ENCODE measurements around the gene HIRIP3. TPM values are rescaled to one million over a fixed set of nuclear protein-coding genes. Genes with fewer than 3 reads are reported as not detected.

HIRIP3 gene
- polyA plus RNA-seq, 2 of the 4 experiments (the other 2 are of a cell fraction): 11.5 to 16.7 TPM

DNA sequence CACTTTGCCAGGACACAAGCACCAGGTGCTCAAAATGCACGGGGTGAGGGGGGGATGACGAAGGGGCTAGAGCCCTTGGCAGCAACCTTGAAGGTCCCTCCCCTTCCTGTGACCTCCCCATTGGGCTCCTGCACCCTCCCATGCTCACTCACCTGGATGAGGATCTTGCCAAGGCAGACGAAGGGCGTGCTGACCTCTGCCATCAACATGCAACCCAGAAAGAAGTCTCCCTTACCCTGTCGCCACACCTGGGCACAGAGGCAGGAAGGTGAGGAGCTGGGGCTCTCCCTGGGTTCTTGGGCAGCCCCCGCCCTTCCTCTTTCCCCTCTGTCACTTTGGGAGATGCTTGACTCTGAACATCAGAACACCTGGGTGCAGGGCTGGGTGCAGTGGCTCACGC lies 30.2 kb upstream of the HIRIP3 start:
- Histone ChIP-seq H3K4me3 (no peak overlapping the region), H3K4me1 (no peaks in the 10 kb centered on the region), H3K9me3 (no peaks in the 10 kb centered on the region), H3K27ac (no peak overlapping the region), H3K4me2 (no peak overlapping the region)
- no peak for TF ChIP-seq MYC (IDR thresholded peaks at IDR 0.05; ENCODE audit: borderline replicate concordance, low read length)
- no peak for TF ChIP-seq BHLHE40 (IDR thresholded peaks at IDR 0.05; ENCODE audit: low read depth, low read length)
- no peak for TF ChIP-seq KDM1A (IDR thresholded peaks at IDR 0.05; ENCODE audit: low read depth)
- TF ChIP-seq ZFP36 (IDR thresholded peaks at IDR 0.05; ENCODE audit: borderline replicate concordance, partially characterized antibody): no peak
- TF ChIP-seq GATA3 (IDR thresholded peaks at IDR 0.05; ENCODE audit: borderline replicate concordance): no peak
- no peak for TF ChIP-seq PHF8 (IDR thresholded peaks at IDR 0.05; ENCODE audit: borderline replicate concordance, low read depth)
- no peak for TF ChIP-seq NPAS2 (CRISPR knock-in tag; IDR thresholded peaks at IDR 0.05; ENCODE audit: borderline replicate concordance)
- CTCF ChIA-PET: interaction anchor here (0.6 kb wide), 1 partner anchor 161 kb away, joined by 4 read pairs; no protein-coding TSS in a partner anchor
- POLR2A ChIA-PET: no interaction called here
- 21% methylated on average over 7 of the region's 7 CpGs for WGBS (ENCODE audit: missing lambda C conversion rate)
- no peak for FAIRE-seq
- no peak for ATAC-seq
- no peak for DNase-seq (ENCODE audit: low read depth in 1 of 2, low spot score in 1 of 2)

DNA sequence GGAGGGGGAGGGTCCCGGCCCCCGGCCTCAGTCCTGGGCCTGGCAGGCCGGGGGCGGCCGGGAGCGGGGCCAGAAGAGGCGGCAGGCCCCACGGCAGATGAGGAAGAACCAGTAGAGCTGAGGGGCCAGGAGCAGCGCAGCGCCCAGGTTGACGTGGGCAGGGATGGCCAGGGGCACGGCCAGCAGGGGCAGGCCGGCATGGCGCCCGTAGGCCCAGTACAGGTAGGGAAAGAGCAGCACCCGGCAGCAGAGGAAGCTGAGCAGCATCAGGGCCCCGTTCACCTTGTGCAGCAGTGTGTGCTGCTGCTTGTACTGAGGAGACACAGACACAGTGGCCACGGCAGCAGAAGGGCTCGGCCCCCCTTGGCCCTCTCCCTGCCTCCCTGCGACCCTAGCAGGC lies 29.7 kb upstream of the HIRIP3 start:
- Histone ChIP-seq H3K4me1 (no peaks in the 10 kb centered on the region), H3K4me2 (no peak overlapping the region), H3K4me3 (no peak overlapping the region), H3K9me3 (no peaks in the 10 kb centered on the region), H3K27ac (no peak overlapping the region)
- CTCF ChIA-PET: interaction anchor here (0.6 kb wide), 1 partner anchor 161 kb away, joined by 4 read pairs; no protein-coding TSS in a partner anchor
- ATAC-seq (no peak), DNase-seq (ENCODE audit: low read depth in 1 of 2, low spot score in 1 of 2) (no peak), FAIRE-seq (no peak)
- POLR2A ChIA-PET: no interaction called here
- 71% methylated on average over 8 of the region's 20 CpGs for WGBS (ENCODE audit: missing lambda C conversion rate)
- TF ChIP-seq HEYL (CRISPR knock-in tag; IDR thresholded peaks at IDR 0.05): no peak
- TF ChIP-seq, protein P1, sequence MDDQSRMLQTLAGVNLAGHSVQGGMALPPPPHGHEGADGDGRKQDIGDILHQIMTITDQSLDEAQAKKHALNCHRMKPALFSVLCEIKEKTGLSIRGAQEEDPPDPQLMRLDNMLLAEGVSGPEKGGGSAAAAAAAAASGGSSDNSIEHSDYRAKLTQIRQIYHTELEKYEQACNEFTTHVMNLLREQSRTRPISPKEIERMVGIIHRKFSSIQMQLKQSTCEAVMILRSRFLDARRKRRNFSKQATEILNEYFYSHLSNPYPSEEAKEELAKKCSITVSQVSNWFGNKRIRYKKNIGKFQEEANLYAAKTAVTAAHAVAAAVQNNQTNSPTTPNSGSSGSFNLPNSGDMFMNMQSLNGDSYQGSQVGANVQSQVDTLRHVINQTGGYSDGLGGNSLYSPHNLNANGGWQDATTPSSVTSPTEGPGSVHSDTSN (IDR thresholded peaks at IDR 0.05): no peak
- TF ChIP-seq CBX2 (IDR thresholded peaks at IDR 0.05; ENCODE audit: borderline replicate concordance, low read depth): no peak
- TF ChIP-seq RFX5 (IDR thresholded peaks at IDR 0.05): no peak
- no peak for TF ChIP-seq CEBPB (IDR thresholded peaks at IDR 0.05)
- TF ChIP-seq RARB (CRISPR knock-in tag; IDR thresholded peaks at IDR 0.05): no peak
- TF ChIP-seq POLR2AphosphoS2 (conservative IDR thresholded peaks at IDR 0.05; ENCODE audit: low read length): no peak
- no peak for TF ChIP-seq FOSL2 (IDR thresholded peaks at IDR 0.05)
- no peak for TF ChIP-seq FOSL2 (CRISPR knock-in tag; IDR thresholded peaks at IDR 0.05)
- TF ChIP-seq JUNB (IDR thresholded peaks at IDR 0.05): no peak
- TF ChIP-seq HDAC2 (IDR thresholded peaks at IDR 0.05): no peak
- no peak for TF ChIP-seq MYC (IDR thresholded peaks at IDR 0.05; ENCODE audit: borderline replicate concordance, low read length)
- TF ChIP-seq, protein P2, sequence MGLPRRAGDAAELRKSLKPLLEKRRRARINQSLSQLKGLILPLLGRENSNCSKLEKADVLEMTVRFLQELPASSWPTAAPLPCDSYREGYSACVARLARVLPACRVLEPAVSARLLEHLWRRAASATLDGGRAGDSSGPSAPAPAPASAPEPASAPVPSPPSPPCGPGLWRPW (IDR thresholded peaks at IDR 0.05): no peak
- TF ChIP-seq MAFK (IDR thresholded peaks at IDR 0.05; ENCODE audit: partially characterized antibody): no peak
- TF ChIP-seq PHF8 (IDR thresholded peaks at IDR 0.05; ENCODE audit: borderline replicate concordance, low read depth): no peak
- TF ChIP-seq ZNF302 (CRISPR knock-in tag; IDR thresholded peaks at IDR 0.05): no peak
- TF ChIP-seq RAD21 (conservative IDR thresholded peaks at IDR 0.05 in 1 of 2, IDR thresholded peaks at IDR 0.05 in 1 of 2): no peak
- no peak for TF ChIP-seq JUN (IDR thresholded peaks at IDR 0.05)

DNA sequence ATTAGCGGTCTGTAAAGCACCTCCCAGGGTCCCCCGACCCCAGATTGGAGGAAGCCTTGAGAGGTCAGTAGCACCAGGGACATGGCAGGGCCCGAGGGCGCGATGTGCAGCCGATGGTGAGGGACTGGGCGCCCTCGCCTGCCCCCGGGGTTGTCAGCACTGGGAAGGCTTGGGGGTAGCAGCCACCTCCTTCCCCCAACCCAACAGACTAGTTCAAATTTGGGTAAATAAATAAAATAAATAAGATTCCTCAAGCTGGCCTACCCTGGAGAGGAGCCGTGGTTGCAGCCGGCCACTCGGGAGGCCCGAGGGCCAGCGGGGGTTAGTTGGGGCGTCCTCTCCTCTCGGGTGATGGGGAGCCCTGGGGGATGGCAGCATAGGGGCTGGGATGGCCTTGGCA lies 29.0 kb upstream of the HIRIP3 start:
- H3K27ac ChIP-seq: no peak overlapping the region
- ATAC-seq (no peak), FAIRE-seq (no peak), DNase-seq (ENCODE audit: low read depth in 1 of 2, low spot score in 1 of 2) (no peak)
- no peaks in the 10 kb centered on the region for H3K4me1 ChIP-seq
- WGBS (ENCODE audit: missing lambda C conversion rate): 43% methylated on average over 16 of the region's 16 CpGs
- no peaks in the 10 kb centered on the region for H3K9me3 ChIP-seq
- POLR2A ChIA-PET: no interaction called here
- CTCF ChIA-PET: interaction anchor here (1.0 to 2.7 kb wide), 2 partner anchors 204 to 324 kb away, joined by 3 to 12 read pairs; partner anchors contain the start of gene MVP
- no peak overlapping the region for H3K4me2 ChIP-seq
- no peak overlapping the region for H3K4me3 ChIP-seq
- TF ChIP-seq MYC (IDR thresholded peaks at IDR 0.05; ENCODE audit: borderline replicate concordance, low read length) (no peak), RNF2 (IDR thresholded peaks at IDR 0.05; ENCODE audit: borderline replicate concordance, low read depth) (no peak), FOSB (CRISPR knock-in tag; IDR thresholded peaks at IDR 0.05) (no peak), HOXA7 (CRISPR knock-in tag; IDR thresholded peaks at IDR 0.05) (no peak), FOSL2 (IDR thresholded peaks at IDR 0.05) (no peak), FOSL2 (CRISPR knock-in tag; IDR thresholded peaks at IDR 0.05) (no peak), HEYL (CRISPR knock-in tag; IDR thresholded peaks at IDR 0.05) (no peak)
- TF ChIP-seq, protein P1 (IDR thresholded peaks at IDR 0.05): no peak
